GM12878 (cell line): Measurements from ENCODE around the gene GSK3A. TPM values are rescaled to one million over a fixed set of nuclear protein-coding genes. Genes with fewer than 3 reads are reported as not detected.
A peak's percentile ranks its signal among the peaks of the same experiment; 100 is the strongest.

Source experiments
- BCL11A ChIP-seq: IDR thresholded peaks from 2 replicates; pipeline ENCODE4 v1.6.1; 2011; ENCODE audit warnings: low read depth, low read length
- CBFB ChIP-seq: IDR thresholded peaks from 2 replicates; pipeline ENCODE4 v1.6.1; 2016; ENCODE audit warnings: antibody characterized with exemption, low read depth
- CBX3 ChIP-seq: fragments of 200-600 bp; sonication (generic); IDR thresholded peaks from 2 replicates; pipeline ENCODE4 v1.6.1; 2016; ENCODE audit warnings: low read depth, borderline replicate concordance
- ESRRA ChIP-seq: IDR thresholded peaks from 2 replicates; pipeline ENCODE4 v1.6.1; 2012; ENCODE audit warnings: mild to moderate bottlenecking, low read length, improper control_type of control experiment
- ETV6 ChIP-seq, 2 experiments: fragments of 450-650 bp in 1 of 2; IDR thresholded peaks in 1 of 2; conservative IDR thresholded peaks in 1 of 2; 2 replicates each; pipeline ENCODE4 v1.6.1; 2014; ENCODE audit warnings: antibody characterized with exemption in 1 of 2, borderline replicate concordance in 1 of 2, low read depth in 1 of 2, mild to moderate bottlenecking in 1 of 2, moderate library complexity in 1 of 2
- GABPA ChIP-seq: IDR thresholded peaks from 2 replicates; pipeline ENCODE4 v1.6.1; 2014; ENCODE audit warnings: antibody characterized with exemption, low read depth, mild to moderate bottlenecking, inconsistent platforms
- HDAC2 ChIP-seq: fragments of 200-600 bp; sonication (generic); IDR thresholded peaks from 2 replicates; pipeline ENCODE4 v1.6.1; 2017
- IRF3 ChIP-seq: fragments of 450-650 bp; IDR thresholded peaks from 2 replicates; pipeline ENCODE4 v1.6.1; 2014; ENCODE audit warnings: mild to moderate bottlenecking
- KLF5 ChIP-seq: fragments of 450-650 bp; IDR thresholded peaks from 2 replicates; pipeline ENCODE4 v1.6.1; 2014; ENCODE audit warnings: mild to moderate bottlenecking; ENCODE audit not compliant: partially characterized antibody
- MTA3 ChIP-seq: IDR thresholded peaks from 2 replicates; pipeline ENCODE4 v1.6.1; 2012; ENCODE audit warnings: low read length, inconsistent platforms, borderline replicate concordance
- MXI1 ChIP-seq: fragments of 150-350 bp; IDR thresholded peaks from 2 replicates; pipeline ENCODE4 v1.6.1; 2011; ENCODE audit warnings: low read depth, mild to moderate bottlenecking, inconsistent platforms, low read length, improper control_type of control experiment
- MYB ChIP-seq: fragments of 150-350 bp; IDR thresholded peaks from 2 replicates; pipeline ENCODE4 v1.6.1; 2014; ENCODE audit warnings: mild to moderate bottlenecking, low read depth, low read length, borderline replicate concordance
- NR2C2 ChIP-seq: IDR thresholded peaks from 2 replicates; pipeline ENCODE4 v1.6.1; 2011; ENCODE audit warnings: borderline replicate concordance, low read depth; ENCODE audit not compliant: control insufficient read depth, insufficient read length
- PAX5 ChIP-seq: IDR thresholded peaks from 2 replicates; pipeline ENCODE4 v1.6.1; 2011; ENCODE audit warnings: low read depth, low read length, borderline replicate concordance
- PML ChIP-seq: IDR thresholded peaks from 2 replicates; pipeline ENCODE4 v1.6.1; 2012; ENCODE audit warnings: low read length, inconsistent platforms
- POLR2AphosphoS5 ChIP-seq: IDR thresholded peaks from 2 replicates; pipeline ENCODE4 v1.6.1; 2011; ENCODE audit warnings: mild to moderate bottlenecking, low read length, inconsistent platforms
- RCOR1 ChIP-seq: conservative IDR thresholded peaks from 2 replicates; pipeline ENCODE4 v1.6.1; 2012; ENCODE audit warnings: low read depth, low read length, improper control_type of control experiment
- RUNX3 ChIP-seq: IDR thresholded peaks from 2 replicates; pipeline ENCODE4 v1.6.1; 2012; ENCODE audit warnings: low read length, inconsistent platforms
- SMAD1 ChIP-seq: fragments of 450-650 bp; IDR thresholded peaks from 2 replicates; pipeline ENCODE4 v1.6.1; 2018; ENCODE audit warnings: mild to moderate bottlenecking, low read depth; ENCODE audit not compliant: partially characterized antibody
- SREBF1 ChIP-seq: IDR thresholded peaks from 2 replicates; pipeline ENCODE4 v1.6.1; 2012; ENCODE audit warnings: mild to moderate bottlenecking, low read length
- SUZ12 ChIP-seq: fragments of 200-600 bp; sonication (generic); IDR thresholded peaks from one replicate; pipeline ENCODE4 v1.6.1; 2018; ENCODE audit warnings: antibody characterized with exemption, mild to moderate bottlenecking; ENCODE audit not compliant: unreplicated experiment
- TARDBP ChIP-seq: IDR thresholded peaks from 2 replicates; pipeline ENCODE4 v1.6.1; 2016; ENCODE audit warnings: borderline replicate concordance
- TBL1XR1 ChIP-seq: IDR thresholded peaks from 2 replicates; pipeline ENCODE4 v1.6.1; 2012; ENCODE audit warnings: low read depth, low read length, improper control_type of control experiment
- TCF7 ChIP-seq: IDR thresholded peaks from 2 replicates; pipeline ENCODE4 v1.6.1; 2014; ENCODE audit warnings: antibody characterized with exemption, borderline replicate concordance
- USF2 ChIP-seq: IDR thresholded peaks from 2 replicates; pipeline ENCODE4 v1.6.1; 2011; ENCODE audit warnings: low read depth, low read length, improper control_type of control experiment, borderline replicate concordance
- WRNIP1 ChIP-seq: IDR thresholded peaks from 2 replicates; pipeline ENCODE4 v1.6.1; 2011; ENCODE audit warnings: low read depth, low read length, improper control_type of control experiment, borderline replicate concordance
- ZNF384 ChIP-seq: IDR thresholded peaks from 2 replicates; pipeline ENCODE4 v1.6.1; 2012; ENCODE audit warnings: low read depth, mild to moderate bottlenecking, low read length, improper control_type of control experiment, borderline replicate concordance
- ZSCAN29 ChIP-seq: fragments of 450-650 bp; IDR thresholded peaks from 2 replicates; pipeline ENCODE4 v1.6.1; 2017; ENCODE audit warnings: mild to moderate bottlenecking, moderate library complexity
- polyA plus RNA-seq, 11 experiments: library from polyadenylated mRNA; depleted of rRNA in 4 of 11; unstranded in 6 of 11; stranded (reverse) in 5 of 11; fragments of >200 nt; fragmentation: Nextera tagmentation in 4 of 11; fragmentation: Illumina TruSeq in 1 of 11; extraction: Ambion mirVana in 4 of 11; extraction: Trizol in 1 of 11; gene quantifications; 1 replicate in 1 of 11; 2 replicates in 10 of 11; pipeline versions ENCODE4 v1.2.1 to v1.2.3, GENCODE V29; 2011 to 2016; ENCODE audit warnings: inconsistent platforms in 2 of 11, missing spikeins in 2 of 11, low read depth in 1 of 11
- total RNA-seq, 4 experiments: library from RNA; depleted of rRNA in 3 of 4; stranded (reverse); fragments of >200 nt in 3 of 4; fragmentation: Illumina TruSeq in 1 of 4; extraction: Trizol in 1 of 4; gene quantifications; 2 replicates each; pipeline versions ENCODE4 v1.2.1 to v1.2.3, GENCODE V29; 2013 to 2021
- TF ChIP-seq, protein P1 (sequence below): fragments of 450-650 bp; IDR thresholded peaks from 2 replicates; pipeline ENCODE4 v1.6.1; 2017; ENCODE audit warnings: mild to moderate bottlenecking, low read depth, inconsistent platforms; ENCODE audit not compliant: poor library complexity, severe bottlenecking

The GSK3A gene
- total and polyA plus RNA-seq, 10 of the 15 experiments (the other 5 are each of a cell fraction or from before 2014, with no cell fraction given) = 1.00 to 47.9 (median 15.2) TPM

- TF ChIP-seq ETV6 (conservative IDR thresholded peaks at IDR 0.05 in 1 of 2, IDR thresholded peaks at IDR 0.05 in 1 of 2; ENCODE audit: borderline replicate concordance in 1 of 2, low read depth in 1 of 2) (no peak), RUNX3 (peak; percentile 86), WRNIP1 (no peak), GABPA (peak; percentile 81), USF2 (no peak; the same call in 1 of the 2 replicates), MXI1 (peak; percentile 78), KLF5 (no peak), ZNF384 (no peak), SREBF1 (peak; percentile 82), MTA3 (no peak), IRF3 (no peak), ZSCAN29 (no peak), HDAC2 (no peak), NR2C2 (no peak), MYB (0 out of 2 replicates have a peak, but pooled peaks have one; percentile 25), RCOR1 (no peak), TBL1XR1 (peak; percentile 27; the same call in 1 of the 2 replicates), CBX3 (no peak), SUZ12 (no peak), SMAD1 (no peak), TCF7 (no peak), POLR2AphosphoS5 (peak; percentile 83), ESRRA (no peak), BCL11A (no peak), PAX5 (no peak), CBFB (peak; percentile 36; the same call in 1 of the 2 replicates), PML (no peak; the same call in 1 of the 2 replicates), TARDBP (peak; percentile 79)
- TF ChIP-seq, protein P1, sequence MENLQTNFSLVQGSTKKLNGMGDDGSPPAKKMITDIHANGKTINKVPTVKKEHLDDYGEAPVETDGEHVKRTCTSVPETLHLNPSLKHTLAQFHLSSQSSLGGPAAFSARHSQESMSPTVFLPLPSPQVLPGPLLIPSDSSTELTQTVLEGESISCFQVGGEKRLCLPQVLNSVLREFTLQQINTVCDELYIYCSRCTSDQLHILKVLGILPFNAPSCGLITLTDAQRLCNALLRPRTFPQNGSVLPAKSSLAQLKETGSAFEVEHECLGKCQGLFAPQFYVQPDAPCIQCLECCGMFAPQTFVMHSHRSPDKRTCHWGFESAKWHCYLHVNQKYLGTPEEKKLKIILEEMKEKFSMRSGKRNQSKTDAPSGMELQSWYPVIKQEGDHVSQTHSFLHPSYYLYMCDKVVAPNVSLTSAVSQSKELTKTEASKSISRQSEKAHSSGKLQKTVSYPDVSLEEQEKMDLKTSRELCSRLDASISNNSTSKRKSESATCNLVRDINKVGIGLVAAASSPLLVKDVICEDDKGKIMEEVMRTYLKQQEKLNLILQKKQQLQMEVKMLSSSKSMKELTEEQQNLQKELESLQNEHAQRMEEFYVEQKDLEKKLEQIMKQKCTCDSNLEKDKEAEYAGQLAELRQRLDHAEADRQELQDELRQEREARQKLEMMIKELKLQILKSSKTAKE = no peak
These were observed at the start of gene GSK3A (continued) for GRCh38 chr19:42242512-42243409.
